H1 (cell line): ENCODE measurements around the gene PTGER3. TPM values are rescaled to one million over a fixed set of nuclear protein-coding genes. Genes with fewer than 3 reads are reported as not detected.

Experiments used
- CTCF ChIA-PET: fragments of 300-600 bp; sonication (Branson Sonifier 250); formaldehyde crosslinking; loops from one replicate; lab custom pipeline; 2021; ENCODE audit not compliant: partially characterized antibody; lab: Charles Lee
- POLR2A ChIA-PET: fragments of 300-600 bp; sonication (Branson Sonifier 250); formaldehyde crosslinking; loops from one replicate; lab custom pipeline; 2021; ENCODE audit warnings: inconsistent platforms; ENCODE audit not compliant: partially characterized antibody; lab: Charles Lee
- DNase-seq, 2 experiments: peaks; one replicate each; pipeline versions ENCODE4 v3.0.0 to v3.0.0-alpha.2; 2010 to 2022; ENCODE audit warnings: low spot score in 2 of 2, low read depth in 1 of 2, mixed read lengths in 1 of 2
- FAIRE-seq: peaks from 2 replicates; lab custom pipeline; 2011; peaks lifted over from hg19 to GRCh38; lab: Jason Lieb, UNC
- H2AFZ ChIP-seq: 2 replicates; pipeline ENCODE4 v1.8.1; 2012; ENCODE audit warnings: low read length, inconsistent platforms
- H2AK5ac ChIP-seq: 2 replicates; pipeline ENCODE4 v1.6.1; 2013; ENCODE audit warnings: low read depth, low read length
- H2BK120ac ChIP-seq: replicated peaks from 2 replicates; pipeline ENCODE3; 2013; ENCODE audit warnings: low read depth, low read length, inconsistent platforms
- H2BK12ac ChIP-seq: 2 replicates; pipeline ENCODE4 v1.6.1; 2013; ENCODE audit warnings: low read depth, low read length
- H2BK15ac ChIP-seq: 2 replicates; pipeline ENCODE4 v1.6.1; 2013; ENCODE audit warnings: low read length
- H2BK20ac ChIP-seq: 2 replicates; pipeline ENCODE4 v1.6.1; 2013; ENCODE audit warnings: low read length
- H2BK5ac ChIP-seq: 2 replicates; pipeline ENCODE4 v1.6.1; 2013; ENCODE audit warnings: low read depth, low read length
- H3K14ac ChIP-seq: 2 replicates; pipeline ENCODE4 v1.6.1; 2013; ENCODE audit warnings: inconsistent platforms; ENCODE audit not compliant: insufficient read length
- H3K18ac ChIP-seq: 2 replicates; pipeline ENCODE4 v1.6.1; 2013; ENCODE audit warnings: low read length; ENCODE audit errors: extremely low read depth
- H3K23ac ChIP-seq: 2 replicates; pipeline ENCODE4 v1.6.1; 2013; ENCODE audit warnings: inconsistent platforms; ENCODE audit not compliant: insufficient read length
- H3K23me2 ChIP-seq: 2 replicates; pipeline ENCODE4 v1.6.1; 2013; ENCODE audit warnings: low read depth, low read length
- H3K27ac ChIP-seq: 2 replicates; pipeline ENCODE4 v1.6.1; 2011; ENCODE audit warnings: low read depth, low read length, inconsistent platforms
- H3K27me3 ChIP-seq, 4 experiments: replicated peaks in 1 of 4; 1 replicate in 1 of 4; 2 replicates in 3 of 4; pipeline versions ENCODE4 v1.6.1 to v1.8.1; 2011 to 2013; ENCODE audit warnings: low read length in 3 of 4, mild to moderate bottlenecking in 3 of 4, inconsistent platforms in 2 of 4, mixed read lengths in 2 of 4, moderate library complexity in 1 of 4; ENCODE audit not compliant: control insufficient read depth in 3 of 4, insufficient read depth in 3 of 4; ENCODE audit errors: extremely low read depth in 1 of 4
- H3K36me3 ChIP-seq, 4 experiments: 2 replicates each; pipeline versions ENCODE4 v1.6.1 to v1.8.1; 2011 to 2013; ENCODE audit warnings: mild to moderate bottlenecking in 4 of 4, low read length in 3 of 4, moderate library complexity in 2 of 4, control low read depth in 1 of 4, inconsistent platforms in 1 of 4; ENCODE audit not compliant: insufficient read depth in 4 of 4, control insufficient read depth in 2 of 4
- H3K4ac ChIP-seq: replicated peaks from 2 replicates; pipeline ENCODE3; 2013; ENCODE audit warnings: low read length, low read depth, mixed read lengths, inconsistent platforms; ENCODE audit not compliant: insufficient read length
- H3K4me1 ChIP-seq, 4 experiments: replicated peaks in 1 of 4; 1 replicate in 1 of 4; 2 replicates in 3 of 4; pipeline versions ENCODE4 v1.6.1 to v1.8.1; 2011 to 2013; ENCODE audit warnings: low read length in 3 of 4, inconsistent platforms in 2 of 4, mixed read lengths in 1 of 4; ENCODE audit not compliant: insufficient read depth in 4 of 4, control insufficient read depth in 3 of 4
- H3K4me2 ChIP-seq, 2 experiments: 2 replicates each; pipeline versions ENCODE4 v1.6.1 to v1.8.1; 2011 to 2013; ENCODE audit warnings: low read depth in 2 of 2, low read length in 2 of 2, control low read depth in 1 of 2, inconsistent platforms in 1 of 2, mild to moderate bottlenecking in 1 of 2; ENCODE audit not compliant: insufficient read depth in 1 of 2
- H3K4me3 ChIP-seq, 4 experiments: fragments of 200-600, 300-600 bp in 1 of 4; sonication (generic), shearing (Covaris generic), sonication (Bioruptor Twin) in 1 of 4; 2 replicates each; pipeline versions ENCODE4 v1.5.1 to v1.8.1; 2011 to 2016; ENCODE audit warnings: low read length in 4 of 4, low read depth in 3 of 4, control low read depth in 2 of 4, inconsistent platforms in 2 of 4, mild to moderate bottlenecking in 2 of 4, mixed read lengths in 1 of 4, moderate library complexity in 1 of 4; ENCODE audit not compliant: insufficient read depth in 2 of 4; ENCODE audit errors: extremely low read depth in 1 of 4
- H3K56ac ChIP-seq: replicated peaks from 2 replicates; pipeline ENCODE3; 2013; ENCODE audit warnings: low read depth, mild to moderate bottlenecking, mixed read lengths, low read length, inconsistent platforms; ENCODE audit not compliant: insufficient read length
- H3K79me1 ChIP-seq: 2 replicates; pipeline ENCODE4 v1.6.1; 2013; ENCODE audit warnings: low read depth, low read length, control low read depth
- H3K79me2 ChIP-seq, 2 experiments: 2 replicates each; pipeline versions ENCODE4 v1.6.1 to v1.8.1; 2012 to 2013; ENCODE audit warnings: low read length in 2 of 2, mild to moderate bottlenecking in 2 of 2, inconsistent platforms in 1 of 2; ENCODE audit not compliant: insufficient read depth in 2 of 2, control insufficient read depth in 1 of 2
- H3K9ac ChIP-seq, 4 experiments: replicated peaks in 1 of 4; 1 replicate in 1 of 4; 2 replicates in 3 of 4; pipeline versions ENCODE4 v1.6.1 to v1.8.1; 2011 to 2013; ENCODE audit warnings: low read depth in 3 of 4, low read length in 3 of 4, control low read depth in 2 of 4, mild to moderate bottlenecking in 2 of 4, moderate library complexity in 2 of 4, inconsistent platforms in 1 of 4; ENCODE audit errors: extremely low read depth in 1 of 4
- H3K9me3 ChIP-seq, 2 experiments: 2 replicates each; pipeline versions ENCODE4 v1.6.1 to v1.8.1; 2012 to 2013; ENCODE audit warnings: mild to moderate bottlenecking in 2 of 2, moderate library complexity in 2 of 2, control low read depth in 1 of 2, inconsistent platforms in 1 of 2, low read depth in 1 of 2, low read length in 1 of 2, mixed read lengths in 1 of 2; ENCODE audit not compliant: insufficient read depth in 2 of 2
- H4K20me1 ChIP-seq, 2 experiments: replicated peaks in 1 of 2; 2 replicates each; pipeline versions ENCODE3 to v1.8.1; 2011 to 2013; ENCODE audit warnings: inconsistent platforms in 2 of 2, low read length in 2 of 2, mild to moderate bottlenecking in 1 of 2; ENCODE audit not compliant: insufficient read depth in 2 of 2, control insufficient read depth in 1 of 2
- H4K5ac ChIP-seq: 2 replicates; pipeline ENCODE4 v1.6.1; 2013; ENCODE audit warnings: low read length, low read depth, mixed read lengths, inconsistent platforms; ENCODE audit not compliant: insufficient read length
- H4K8ac ChIP-seq: 2 replicates; pipeline ENCODE4 v1.8.0; 2013; ENCODE audit warnings: mild to moderate bottlenecking, moderate library complexity, low read length, inconsistent platforms; ENCODE audit not compliant: insufficient read depth; ENCODE audit errors: extremely low read depth
- H4K91ac ChIP-seq: replicated peaks from 2 replicates; pipeline ENCODE3; 2013; ENCODE audit warnings: low read length, mixed read lengths, inconsistent platforms; ENCODE audit not compliant: insufficient read length
- RFX5 ChIP-seq: IDR thresholded peaks from 2 replicates; pipeline ENCODE4 v1.6.1; 2011; ENCODE audit warnings: low read depth, low read length, improper control_type of control experiment, borderline replicate concordance
- ZNF274 ChIP-seq: IDR thresholded peaks from 2 replicates; pipeline ENCODE4 v1.7.0; 2012; ENCODE audit warnings: low read length, borderline replicate concordance; ENCODE audit errors: extremely low read depth
- WGBS, 2 experiments: shearing (Covaris generic) in 1 of 2; methylation state at CpG; one replicate each; pipeline versions ENCODE4 v1.1.6 to v1.1.7; 2013 to 2015; ENCODE audit warnings: low lambda C conversion rate in 2 of 2, mixed read lengths in 2 of 2, inconsistent platforms in 1 of 2, low coverage in 1 of 2, missing lambda C conversion rate in 1 of 2; ENCODE audit not compliant: insufficient replicate concordance in 2 of 2, insufficient coverage in 1 of 2, insufficient read length in 1 of 2; ENCODE audit errors: extremely low coverage in 1 of 2, missing lambda C conversion rate in 1 of 2; 5-methylcytosine and 5-hydroxymethylcytosine counted together
- polyA plus RNA-seq, 7 experiments: library from polyadenylated mRNA; depleted of rRNA in 3 of 7; stranded (reverse) in 5 of 7; unstranded in 2 of 7; fragments of >200 nt in 5 of 7; fragments of 200-250 nt in 2 of 7; gene quantifications; 1 replicate in 5 of 7; 2 replicates in 1 of 7; 4 replicates in 1 of 7; pipeline versions ENCODE4 v1.2.1 to v1.2.3, GENCODE V29; 2011 to 2013; ENCODE audit warnings: missing spikeins in 2 of 7, mixed read lengths in 2 of 7
- total RNA-seq: library from RNA; stranded (reverse); fragmentation: NEBNext Ultra II Directional; extraction: Animal tissue kit (Norgen Biotek cat#: 25700); gene quantifications from 2 replicates; pipeline ENCODE4 v1.2.1, GENCODE V29; 2021

Gene PTGER3
- total and polyA plus RNA-seq, 2 of the 8 experiments (the other 6 are each of a cell fraction or from before 2014, with no cell fraction given) = 0.38 to 0.82 TPM

DNA sequence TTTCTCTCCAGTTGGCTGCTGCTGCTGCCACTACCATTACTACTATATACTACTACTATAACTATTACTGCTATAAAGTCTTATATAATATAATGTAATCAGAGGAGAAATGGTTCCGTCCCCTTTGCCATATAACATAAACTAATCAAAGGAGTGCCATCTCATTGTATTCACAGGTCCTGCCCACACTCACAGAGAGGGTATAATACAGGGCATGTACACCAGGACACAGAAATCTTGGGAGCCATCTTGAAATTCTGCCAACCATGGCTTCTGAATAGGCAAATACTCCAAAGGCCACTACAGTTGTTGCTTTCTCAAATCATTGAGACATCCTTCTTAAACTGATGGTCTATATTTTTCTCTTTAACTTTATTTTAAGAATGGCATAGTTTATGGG, 40.1 kb upstream of the PTGER3 start:
- H3K79me2 ChIP-seq = no peaks in the 10 kb centered on the region
- no peak overlapping the region for H4K5ac ChIP-seq
- H3K27ac ChIP-seq = no peak overlapping the region
- H4K20me1 ChIP-seq = no peaks in the 10 kb centered on the region
- H2BK12ac ChIP-seq = no peak overlapping the region
- H3K79me1 ChIP-seq = no peaks in the 10 kb centered on the region
- no peak overlapping the region for H2BK15ac ChIP-seq
- H3K4me2 ChIP-seq = no peak overlapping the region
- H3K18ac ChIP-seq = no peak overlapping the region
- no peak overlapping the region for H3K14ac ChIP-seq
- DNase-seq (no peak), FAIRE-seq (no peak)
- H3K36me3 ChIP-seq = no peaks in the 10 kb centered on the region
- H4K8ac ChIP-seq = no peak overlapping the region
- CTCF ChIA-PET = interaction anchor here (0.9 to 1.6 kb wide), 5 partner anchors 8 to 398 kb away, joined by 3 to 7 read pairs (median 5); partner anchors contain the start of gene PTGER3
- H3K23me2 ChIP-seq = no peaks in the 10 kb centered on the region
- POLR2A ChIA-PET = no interaction called here
- no peak overlapping the region for H2BK120ac ChIP-seq
- H3K9me3 ChIP-seq = no peaks in the 10 kb centered on the region
- H2AFZ ChIP-seq = no peak overlapping the region
- H3K4ac ChIP-seq = no peak overlapping the region
- WGBS, 2 experiments = 96% methylated on average over 1 of the region's 1 CpG; no CpG with 5 or more reads in 1 of the 2 experiments
- no peak overlapping the region for H3K4me3 ChIP-seq
- no peak overlapping the region for H3K23ac ChIP-seq
- no peak overlapping the region for H4K91ac ChIP-seq
- H3K56ac ChIP-seq = no peak overlapping the region
- no peak overlapping the region for H2BK5ac ChIP-seq
- peaks cover 0 to 8% (median 4%) of the 10 kb centered on the region in 4 experiments; a peak in 4 of 7 replicates for H3K27me3 ChIP-seq
- H3K9ac ChIP-seq = no peak overlapping the region
- H2BK20ac ChIP-seq = no peak overlapping the region
- H2AK5ac ChIP-seq = no peak overlapping the region
- no peaks in the 10 kb centered on the region for H3K4me1 ChIP-seq
- TF ChIP-seq RFX5 = no peak
- no peak for TF ChIP-seq ZNF274
